ENCODE results near the gene ARID1B.

GRCh38 chr6:157083343-157083742, 306.2 kb downstream of the ARID1B start:
- TF ChIP-seq RAD21 (IDR thresholded peaks at IDR 0.05; ENCODE audit: low read depth) (no peak), ATF3 (IDR thresholded peaks at IDR 0.05) (no peak), CTCF (IDR thresholded peaks at IDR 0.05 in 2 of 3, conservative IDR thresholded peaks at IDR 0.05 in 1 of 3; ENCODE audit: borderline replicate concordance in 1 of 3, insufficient read depth in 1 of 3, low read depth in 2 of 3, low read length in 2 of 3) (no peak), EZH2 (IDR thresholded peaks at IDR 0.05) (no peak)
